ENCODE data around the gene DGKQ.
"Not testable (repeated sequence)": the region's sequence is repeated elsewhere in the genome, so short reads cannot be mapped to it uniquely, and the experiment has no call there.

DGKQ gene

DNA sequence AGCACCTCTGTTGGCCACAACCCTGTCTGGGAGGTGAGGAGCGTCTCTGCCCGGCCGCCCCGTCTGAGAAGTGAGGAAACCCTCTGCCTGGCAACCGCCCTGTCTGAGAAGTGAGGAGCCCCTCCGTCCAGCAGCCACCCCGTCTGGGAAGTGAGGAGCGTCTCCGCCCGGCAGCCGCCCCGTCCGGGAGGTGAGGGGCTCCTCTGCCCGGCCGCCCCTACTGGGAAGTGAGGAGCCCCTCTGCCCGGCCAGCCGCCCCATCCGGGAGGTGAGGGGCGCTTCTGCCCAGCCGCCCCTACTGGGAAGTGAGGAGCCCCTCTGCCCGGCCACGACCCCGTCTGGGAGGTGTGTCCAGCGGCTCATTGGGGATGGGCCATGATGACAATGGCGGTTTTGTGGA lies 2.6 kb upstream of the DGKQ start:
- DNase-seq (ENCODE audit: low read depth in 2 of 2) = not testable (repeated sequence)

DNA sequence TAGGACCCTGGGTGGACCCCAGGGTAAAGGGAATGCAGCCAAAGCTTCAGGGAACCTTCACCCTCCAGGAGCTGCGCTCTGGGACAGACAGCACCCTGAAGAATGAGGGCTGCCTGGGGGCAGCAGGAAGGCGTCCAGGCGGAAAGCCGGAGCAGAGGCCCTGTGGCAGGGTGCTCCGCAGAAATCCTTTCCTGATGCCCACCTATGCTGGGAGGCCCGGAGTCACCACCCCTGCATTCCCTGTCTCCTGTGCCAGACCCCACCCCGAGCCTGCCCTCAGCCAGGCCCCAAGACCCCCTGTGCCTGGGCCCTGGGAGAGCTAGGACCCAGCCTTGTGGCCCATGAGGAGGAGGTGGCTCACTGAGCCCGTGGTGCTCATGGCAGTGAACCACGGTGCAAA lies 1.3 kb upstream of the DGKQ start:
- no peak for DNase-seq (ENCODE audit: low read depth in 2 of 2)

DNA sequence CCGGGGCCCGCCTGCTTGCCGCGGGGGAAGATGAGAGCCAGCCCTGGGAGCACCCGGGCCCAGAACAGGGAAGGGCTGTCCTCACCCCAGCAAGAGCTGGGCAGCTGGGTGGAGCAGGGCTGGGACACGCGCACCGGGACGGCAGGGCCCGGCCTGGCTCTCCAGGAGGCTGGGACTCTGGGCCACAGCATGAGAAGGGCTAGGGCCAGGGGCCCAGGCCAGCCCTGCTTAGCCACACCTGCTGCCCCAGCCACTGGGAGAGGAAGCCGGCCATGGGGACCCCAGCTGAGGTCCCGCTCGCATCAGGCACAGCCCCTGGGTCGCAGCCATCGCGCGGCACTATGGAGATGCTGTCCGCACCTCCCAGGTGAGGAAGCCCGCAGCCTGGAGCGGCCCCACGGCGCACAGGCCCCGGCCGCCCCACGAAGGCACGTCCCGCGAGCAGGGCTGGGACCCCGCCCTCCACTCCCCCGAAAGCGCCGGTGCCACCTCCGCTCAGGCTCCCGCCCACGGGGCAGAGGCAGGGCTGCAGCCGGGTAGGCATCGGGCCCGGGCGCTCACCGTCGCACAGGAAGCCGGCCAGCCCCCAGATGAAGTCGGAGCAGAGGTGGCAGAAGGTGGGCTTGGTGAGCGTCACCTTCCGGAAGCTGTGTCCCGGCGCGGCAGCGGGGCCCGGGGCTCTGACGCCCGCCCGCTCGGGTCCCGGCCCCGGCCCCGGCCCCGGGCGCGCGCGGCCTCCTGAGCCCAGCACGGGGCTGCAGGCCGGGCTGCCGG lies 531 bp downstream of the DGKQ start:
- peak; percentile 31 to 38 for DNase-seq (ENCODE audit: low read depth in 2 of 2)

DNA sequence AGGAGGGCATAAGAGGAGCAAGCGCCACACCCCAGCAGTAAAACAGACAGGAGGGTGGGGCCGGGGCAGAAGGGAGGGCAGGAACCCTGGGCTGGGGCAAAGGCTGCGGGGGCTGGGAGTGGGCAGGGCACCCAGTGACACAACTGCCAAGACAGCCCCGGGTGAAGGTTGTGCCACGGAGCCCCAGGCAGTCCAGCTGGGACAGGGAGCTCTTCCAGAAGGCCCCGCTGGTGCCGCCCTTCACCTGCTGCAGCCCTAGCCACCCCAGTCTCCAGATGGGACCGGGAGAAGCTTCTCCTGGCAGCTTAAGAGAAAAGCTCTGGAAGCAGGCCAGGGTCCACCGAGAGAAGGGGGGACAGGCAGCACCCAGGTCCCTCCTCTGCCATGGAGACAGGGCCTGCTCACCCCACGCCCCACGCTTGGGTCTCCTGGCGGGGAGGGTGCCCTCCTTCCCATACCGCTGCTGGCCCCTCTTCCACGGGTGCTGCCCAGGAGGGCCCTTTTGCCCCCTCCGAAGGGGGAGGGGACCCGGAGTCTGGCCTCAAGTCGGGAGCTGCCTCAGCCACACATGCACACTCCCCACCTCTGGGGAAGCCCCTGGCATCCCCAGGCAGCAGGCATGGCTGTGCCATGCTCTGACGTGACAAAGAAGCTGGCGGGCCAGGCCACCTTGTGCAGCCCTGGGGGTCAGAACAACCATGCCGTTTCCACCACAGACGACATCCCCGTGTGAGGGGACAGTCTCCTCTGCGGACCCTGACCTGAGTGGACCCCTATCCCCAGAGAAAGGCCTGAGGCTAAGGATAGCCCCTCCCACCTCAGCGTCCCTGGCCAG lies 1.5 kb downstream of the DGKQ start:
- DNase-seq (ENCODE audit: low read depth in 2 of 2) = no peak

DNA sequence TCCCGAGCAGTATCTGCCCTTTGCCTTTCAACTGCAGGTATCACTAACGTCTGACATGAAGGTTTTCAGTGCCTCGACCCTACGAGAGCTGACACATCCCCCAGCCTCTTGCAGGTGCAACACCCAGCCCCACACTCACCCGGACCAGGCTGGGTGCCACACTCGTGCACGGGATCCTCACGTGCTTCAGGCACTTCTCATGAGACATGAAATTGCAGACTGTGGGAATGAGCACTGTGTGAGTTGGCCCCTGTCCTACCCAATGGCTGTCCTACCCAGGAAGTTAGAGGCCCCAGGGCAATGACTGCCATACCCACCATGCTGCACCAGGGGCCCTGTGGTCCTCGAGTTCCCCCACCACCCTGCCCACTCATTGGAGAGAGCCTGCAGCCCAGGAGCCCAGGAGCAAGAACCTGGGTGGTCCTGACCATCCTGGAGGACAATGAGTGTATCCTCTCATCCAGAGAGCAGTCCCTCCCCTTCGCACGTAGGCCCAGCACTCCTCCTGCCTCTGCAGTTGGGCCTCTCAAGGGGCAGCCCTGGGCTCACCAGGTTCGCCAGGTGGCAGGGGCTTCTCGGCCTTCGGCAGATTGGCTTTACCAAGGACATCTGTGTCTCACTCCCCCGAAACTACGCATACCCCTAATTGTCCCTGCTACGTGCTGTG lies 2.4 kb downstream of the DGKQ start:
- no peak for DNase-seq (ENCODE audit: low read depth in 2 of 2)

DNA sequence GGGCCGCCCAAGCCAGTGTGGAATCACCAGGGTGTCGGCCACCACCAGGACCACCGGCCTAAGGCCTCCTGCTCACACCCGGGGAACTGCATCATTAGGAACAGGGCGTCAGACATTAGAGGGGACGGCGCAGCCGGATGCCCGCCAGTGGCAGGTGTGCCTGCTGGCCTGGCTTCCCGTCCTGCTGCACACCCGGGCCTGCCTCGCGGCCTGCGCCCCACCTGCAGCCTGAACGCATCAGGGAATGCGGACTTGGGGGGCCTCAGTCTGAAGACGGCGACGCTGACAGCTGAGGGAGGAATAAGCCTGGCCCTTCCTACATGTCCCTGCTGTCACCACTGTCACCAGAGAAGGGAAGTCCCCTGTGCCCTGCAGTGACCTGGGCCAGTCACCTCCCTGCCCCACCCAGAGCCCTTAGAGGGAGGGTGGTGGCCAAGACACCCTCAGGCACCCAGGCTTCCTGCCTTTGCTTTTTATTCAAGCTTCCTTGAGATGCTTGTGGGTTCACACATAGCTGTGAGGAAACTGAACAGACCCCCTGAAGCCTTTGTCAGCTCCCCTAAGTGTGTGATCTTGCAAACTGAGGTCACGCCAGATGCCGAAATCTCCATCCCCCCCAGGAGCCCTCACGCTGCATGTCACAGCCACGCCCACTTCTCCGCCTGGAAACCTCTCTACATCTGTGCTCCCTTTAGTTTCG lies 3.2 kb downstream of the DGKQ start:
- DNase-seq (ENCODE audit: low read depth in 2 of 2) = no peak

DNA sequence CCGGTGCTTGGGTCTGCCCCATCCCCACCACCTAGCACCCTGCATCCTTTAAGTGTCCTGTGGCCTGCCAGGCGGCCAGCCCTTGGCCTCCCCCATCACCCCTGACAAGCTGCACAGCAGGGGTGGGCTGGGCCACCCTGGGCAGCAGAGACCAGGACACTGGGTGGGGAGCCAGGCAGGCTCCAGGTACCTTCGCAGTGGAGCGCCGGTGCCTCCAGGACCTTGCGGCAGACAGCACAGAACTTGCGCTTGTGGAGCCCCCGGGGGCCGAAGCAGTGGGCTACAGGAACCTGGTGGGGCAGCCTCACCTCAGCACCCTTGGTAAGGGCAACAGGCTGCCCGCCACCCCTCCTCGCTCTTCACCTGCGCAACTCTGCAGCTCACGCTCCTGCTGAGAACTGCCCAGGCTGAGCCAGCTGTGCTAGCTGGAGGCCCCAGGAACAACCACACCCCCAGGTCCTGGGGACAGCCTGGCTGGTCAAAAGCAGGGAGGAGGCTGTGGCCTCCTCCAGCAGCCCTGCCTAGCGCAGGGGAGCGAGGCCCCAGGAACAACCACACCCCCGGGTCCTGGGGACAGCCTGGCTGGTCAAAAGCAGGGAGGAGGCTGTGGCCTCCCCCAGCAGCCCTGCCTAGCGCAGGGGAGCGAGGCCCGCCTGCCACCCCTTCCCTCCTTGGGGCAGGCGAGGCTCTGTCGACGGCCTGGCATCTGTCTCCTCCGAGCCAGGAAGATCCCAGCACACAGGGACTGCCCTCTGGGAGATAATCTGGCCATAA lies 4.6 kb downstream of the DGKQ start:
- DNase-seq (ENCODE audit: low read depth in 2 of 2) = no peak

DNA sequence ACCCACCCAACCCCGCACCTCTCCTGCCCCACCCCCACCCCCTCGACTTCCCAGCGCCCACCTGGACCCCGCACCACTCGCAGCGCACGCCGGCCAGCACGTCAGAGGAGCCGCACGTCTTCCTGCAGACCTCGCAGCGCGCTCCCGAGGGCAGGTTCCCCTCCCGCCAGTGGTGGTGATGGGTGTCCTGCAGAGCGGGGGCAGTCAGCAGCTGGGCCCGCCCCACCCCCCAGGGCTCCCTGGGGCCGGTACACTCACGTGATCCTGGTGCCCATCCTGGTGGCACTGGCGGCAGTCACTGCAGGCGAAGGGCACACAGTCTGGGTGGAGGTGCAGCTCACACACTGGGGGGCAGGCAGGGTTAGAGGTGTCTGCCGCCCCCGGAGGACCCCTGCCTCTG lies 5.1 kb downstream of the DGKQ start:
- DNase-seq (ENCODE audit: low read depth in 2 of 2) = no peak

DNA sequence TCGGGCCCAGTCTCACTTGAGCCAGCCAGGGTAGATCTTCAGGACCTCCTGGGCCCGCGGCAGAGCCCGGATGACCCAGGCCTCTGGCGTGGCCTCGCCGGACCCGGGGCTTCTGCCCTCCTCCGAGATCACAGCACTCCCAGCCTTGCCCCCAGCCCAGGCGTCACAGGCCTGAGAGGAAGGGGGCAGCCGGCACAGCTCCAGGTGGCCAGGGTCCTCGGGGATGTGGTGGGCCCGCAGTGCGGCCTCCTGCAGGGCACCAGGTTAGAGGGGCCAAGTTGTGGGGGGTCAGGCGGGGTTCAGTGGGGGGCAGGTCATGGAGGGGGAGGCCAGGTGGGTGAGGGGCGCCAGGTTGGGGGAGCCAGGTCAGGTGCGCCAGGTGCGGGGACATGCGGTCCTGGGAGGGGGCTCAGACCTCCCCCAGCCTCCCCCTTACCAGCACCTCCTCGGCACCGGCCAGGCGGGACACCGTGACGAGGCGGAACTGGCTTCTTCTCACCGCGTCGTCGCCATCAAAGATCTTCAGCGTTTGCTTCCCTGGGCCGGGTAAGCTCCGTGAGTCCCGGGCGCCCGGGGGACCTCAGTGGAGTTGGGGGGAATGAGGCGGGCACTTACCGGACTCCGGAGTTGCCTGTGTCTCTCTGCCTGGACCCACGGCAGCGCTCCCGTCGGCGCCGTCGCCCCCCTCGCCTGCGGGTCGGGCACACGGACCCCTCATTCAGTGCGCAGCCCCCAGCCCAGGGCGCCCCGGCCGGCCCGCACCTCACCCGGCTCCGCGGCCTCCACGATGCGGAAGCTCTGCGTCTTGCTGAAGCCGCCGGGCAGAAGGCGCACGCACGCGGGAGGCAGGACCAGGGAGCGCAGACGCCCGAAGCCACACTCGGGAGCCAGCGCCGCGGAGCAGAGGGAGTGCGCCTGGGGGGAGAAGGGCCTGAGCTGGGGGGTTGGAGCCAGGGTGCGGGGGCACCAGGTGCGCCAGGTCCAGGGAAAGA lies 6.0 kb downstream of the DGKQ start:
- DNase-seq (ENCODE audit: low read depth in 2 of 2) = no peak

DNA sequence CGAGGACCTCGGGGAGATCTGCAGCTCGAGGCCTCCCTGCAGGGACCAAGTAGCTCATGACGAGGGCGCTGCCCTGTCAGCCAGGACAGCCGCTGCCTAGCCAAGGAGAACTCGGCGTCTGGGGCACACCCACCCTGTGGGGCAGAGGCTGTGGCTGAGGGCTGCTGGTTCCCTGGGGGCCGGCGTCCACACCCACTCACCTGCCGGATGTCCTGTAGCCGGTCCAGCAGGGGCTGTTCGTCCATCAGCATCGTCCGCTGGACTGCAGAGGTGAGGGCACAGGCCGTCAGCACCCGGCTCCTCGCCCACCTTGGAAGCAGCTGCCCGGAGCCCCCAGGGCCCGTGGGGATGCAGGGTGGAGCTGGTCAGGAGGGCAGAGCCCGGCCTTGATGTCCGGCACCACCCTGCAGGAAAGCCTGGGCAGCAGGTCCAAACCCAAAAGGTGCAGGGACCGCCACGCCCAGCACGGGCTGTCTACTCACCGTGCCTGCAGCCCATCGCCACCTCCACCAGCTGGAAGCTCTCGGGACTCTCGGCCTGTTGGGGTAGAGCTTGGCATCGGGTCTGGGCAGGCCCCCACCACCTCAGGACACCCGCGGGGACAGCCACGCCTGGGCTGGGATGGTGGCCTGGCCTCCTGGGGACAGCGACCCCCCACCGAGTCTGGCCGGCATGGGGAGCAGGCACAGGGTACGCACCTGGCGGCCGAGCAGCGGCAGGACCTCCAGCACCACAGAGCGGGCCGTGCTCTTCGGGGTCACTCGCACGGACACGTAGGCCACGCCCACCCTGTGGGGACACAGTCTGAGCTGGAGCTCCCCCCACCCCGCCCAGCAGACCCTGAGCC lies 6.9 kb downstream of the DGKQ start:
- no peak for DNase-seq (ENCODE audit: low read depth in 2 of 2)

DNA sequence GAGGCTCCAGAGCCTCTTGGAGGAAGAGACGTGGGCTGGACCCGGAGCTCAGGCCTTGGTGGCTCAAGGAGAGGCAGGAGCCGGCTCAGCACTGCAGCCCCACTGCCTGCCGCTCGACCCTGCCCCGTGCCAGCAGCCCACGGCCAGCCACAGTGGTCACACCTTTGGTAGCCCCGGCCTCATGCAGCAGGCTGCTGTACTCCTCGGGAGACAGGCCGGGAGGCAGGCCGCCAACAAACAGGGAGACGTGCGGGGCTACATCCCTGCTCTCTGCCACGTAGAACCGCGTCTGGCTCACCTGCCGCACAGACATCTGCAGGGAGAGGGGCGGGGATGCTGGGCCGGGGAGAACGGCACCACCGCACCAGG lies 7.6 kb downstream of the DGKQ start:
- no peak for DNase-seq (ENCODE audit: low read depth in 2 of 2)

DNA sequence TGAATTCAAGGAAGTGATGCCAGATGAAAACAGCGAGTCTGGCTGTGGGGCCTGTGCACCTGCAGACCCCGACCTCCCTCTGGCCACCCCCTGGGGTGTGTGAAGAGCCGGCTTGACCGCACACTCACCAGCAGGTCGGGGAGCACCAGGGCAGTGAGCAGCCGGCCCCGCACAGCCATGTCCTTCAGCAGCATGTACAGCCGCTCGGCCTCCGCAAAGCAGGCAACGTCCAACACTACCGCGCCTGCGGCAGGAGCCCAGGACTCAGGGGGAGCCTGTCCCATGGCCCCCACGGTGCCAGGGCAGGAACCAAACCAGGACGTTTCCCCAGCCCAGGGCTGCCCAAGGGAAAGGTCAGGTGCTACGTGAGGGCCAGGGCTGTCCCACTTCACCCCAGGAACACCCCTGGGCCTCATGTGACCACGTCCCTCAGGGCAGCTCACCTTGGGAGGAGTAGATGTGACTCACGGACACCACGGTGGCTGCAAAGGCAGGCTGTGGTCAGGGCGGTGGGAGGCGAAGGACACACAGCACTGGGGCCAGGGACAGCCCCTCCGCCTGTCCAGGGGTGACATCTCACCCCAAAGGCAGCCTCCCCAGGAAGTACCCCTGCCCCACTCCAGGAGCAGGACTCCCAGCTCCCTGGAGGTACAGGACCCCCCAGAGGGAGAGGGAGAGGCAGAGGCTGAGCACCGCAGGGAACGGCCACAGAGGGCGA lies 8.2 kb downstream of the DGKQ start:
- no peak for DNase-seq (ENCODE audit: low read depth in 2 of 2)

DNA sequence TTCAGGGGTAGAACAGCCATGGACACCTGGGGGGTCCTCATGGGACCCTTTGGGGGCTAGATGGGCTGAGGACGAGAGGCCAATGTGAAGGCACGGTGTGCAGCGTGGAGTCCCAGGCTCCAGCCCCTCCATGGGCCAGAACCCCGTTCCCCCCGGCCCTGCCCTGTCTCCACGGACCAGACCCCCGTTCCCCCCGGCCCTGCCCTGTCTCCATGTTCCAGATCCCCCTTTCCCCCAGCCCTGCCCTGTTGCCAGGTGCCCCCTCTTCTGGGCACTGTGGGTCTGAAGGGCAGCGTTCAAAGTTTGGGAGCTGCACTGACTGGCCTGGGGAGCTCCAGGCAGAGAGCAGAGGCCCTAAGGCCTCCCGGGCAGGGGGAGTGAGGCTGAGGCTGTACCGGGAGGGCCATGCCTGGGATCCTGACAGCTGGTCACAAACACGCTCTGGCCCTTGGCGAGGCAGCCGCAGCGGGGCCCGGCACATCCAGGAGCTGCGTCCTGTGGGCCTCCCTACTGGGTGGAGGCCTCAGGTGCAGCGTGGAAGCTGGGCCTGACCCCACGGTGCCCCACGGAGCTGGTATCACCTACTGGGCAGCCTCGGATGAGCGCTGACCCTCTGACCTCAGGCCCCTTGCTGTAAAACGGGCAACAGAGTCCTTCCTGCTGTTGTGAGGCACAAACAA lies 8.9 kb downstream of the DGKQ start:
- DNase-seq (ENCODE audit: low read depth in 2 of 2) = no peak

DNA sequence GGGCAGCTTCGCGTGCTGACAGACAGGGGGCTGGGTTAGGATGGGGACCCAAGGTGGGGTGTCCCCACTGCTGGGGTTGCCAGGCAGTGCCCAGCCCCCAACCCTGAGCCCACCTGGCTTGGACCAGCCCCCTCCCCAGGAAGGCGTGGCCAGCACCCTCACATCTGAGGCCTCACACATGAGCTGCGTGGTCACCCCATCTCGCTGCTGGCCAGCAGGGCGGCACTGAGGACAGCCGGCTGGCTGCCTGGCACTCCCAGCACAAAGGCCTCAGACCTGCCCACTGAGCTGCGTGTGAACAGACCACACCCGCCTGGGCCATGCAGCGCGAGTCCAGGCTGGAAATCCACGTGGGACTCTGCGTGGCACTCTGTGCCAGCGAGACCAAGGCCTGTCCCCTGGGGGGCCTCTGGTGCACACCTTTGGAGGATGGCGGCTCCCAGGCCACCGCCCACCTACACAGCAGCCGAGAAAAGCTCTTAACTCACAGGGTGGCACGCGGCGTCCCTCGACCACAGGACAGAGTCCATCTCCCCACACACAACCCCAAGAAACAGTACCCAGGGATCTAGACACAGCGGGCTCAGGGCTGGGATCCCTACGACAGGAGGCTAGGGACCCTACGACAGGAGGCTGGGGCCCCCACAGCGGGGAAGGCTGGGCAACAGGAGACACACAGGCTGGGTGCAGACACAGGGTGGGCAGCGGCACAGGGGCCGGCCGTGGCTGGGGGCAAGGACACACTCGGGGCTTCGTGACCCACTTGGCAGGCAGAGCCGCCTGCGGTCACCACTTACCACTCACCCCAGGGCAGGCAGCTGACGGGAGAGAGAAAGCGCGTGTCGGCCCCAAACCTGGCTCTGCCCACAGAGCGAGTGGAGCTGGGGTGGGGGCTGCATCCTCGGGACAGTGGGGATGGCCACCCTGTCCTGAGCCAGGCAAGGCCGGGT lies 9.8 kb downstream of the DGKQ start:
- DNase-seq (ENCODE audit: low read depth in 2 of 2) = no peak

DNA sequence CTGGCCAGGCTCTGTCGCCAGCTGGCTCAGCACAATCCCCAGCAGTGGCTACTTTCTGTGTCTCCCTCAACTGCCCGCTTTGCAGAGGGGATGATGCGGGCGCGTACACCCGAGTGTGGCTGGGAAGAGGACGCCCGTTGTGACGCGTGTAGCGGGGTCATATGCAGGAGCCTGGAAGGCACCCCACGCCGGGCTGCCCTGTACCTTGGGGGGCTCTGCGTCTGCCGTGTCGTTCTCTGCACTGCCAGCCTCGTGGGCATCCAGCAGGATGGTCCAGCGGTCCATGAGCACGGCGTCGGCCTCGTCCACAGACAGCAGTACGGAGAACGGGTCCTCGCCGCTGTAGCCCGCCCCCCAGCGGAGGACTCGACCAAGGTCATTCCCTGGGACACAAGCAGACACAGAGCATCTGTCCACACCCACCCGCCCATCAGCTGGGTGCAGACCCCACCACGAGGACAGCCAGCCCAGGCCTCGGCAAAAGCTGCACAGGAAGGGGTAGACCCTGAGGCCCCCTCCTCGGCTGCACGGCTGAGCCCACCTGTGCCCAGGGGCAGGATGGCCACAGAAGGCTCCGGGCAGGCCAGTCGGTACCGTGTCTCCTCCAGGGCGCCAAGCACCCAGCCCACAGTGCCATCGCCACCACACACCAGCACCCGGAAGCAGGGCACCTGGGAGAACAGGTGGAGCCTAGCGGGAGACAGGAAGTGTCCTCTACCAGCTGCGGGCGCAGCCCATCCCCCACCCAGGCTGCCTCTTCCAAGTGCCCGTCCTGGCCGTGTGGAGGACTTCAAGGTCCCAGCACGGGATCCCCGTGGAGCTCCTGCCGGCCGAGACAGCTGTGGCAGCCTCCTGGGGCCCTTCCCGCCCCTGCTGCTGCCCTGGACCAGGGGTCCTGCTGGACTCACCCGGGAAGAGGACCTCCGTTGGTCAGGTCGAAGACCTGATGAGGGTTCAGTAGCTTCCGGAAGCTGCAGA lies 10.8 kb downstream of the DGKQ start:
- DNase-seq (ENCODE audit: low read depth in 2 of 2) = no peak
